Jurkat, Clone E6-1 (cell line): ENCODE results near the gene CFHR3. TPM values are rescaled to one million over a fixed set of nuclear protein-coding genes. Genes with fewer than 3 reads are reported as not detected.
"Not testable (repeated sequence)": the region's sequence is repeated elsewhere in the genome, so short reads cannot be mapped to it uniquely, and the experiment has no call there.

ENCODE experiments used
- DNase-seq: peaks from one replicate; pipeline ENCODE4 v3.0.0-alpha.2; 2011; ENCODE audit warnings: low read depth, low spot score
- H3K4me3 ChIP-seq: 2 replicates; pipeline ENCODE4 v1.5.1; 2011; ENCODE audit warnings: mild to moderate bottlenecking, low read length, control low read depth, moderate library complexity
- polyA plus RNA-seq: library from polyadenylated mRNA; unstranded; fragments of >200 nt; gene quantifications from one replicate; pipeline ENCODE4 v1.2.1, GENCODE V29; 2012; ENCODE audit warnings: missing spikeins; ENCODE audit not compliant: insufficient read length, insufficient read depth

CFHR3 gene
- polyA plus RNA-seq = not detected

DNA sequence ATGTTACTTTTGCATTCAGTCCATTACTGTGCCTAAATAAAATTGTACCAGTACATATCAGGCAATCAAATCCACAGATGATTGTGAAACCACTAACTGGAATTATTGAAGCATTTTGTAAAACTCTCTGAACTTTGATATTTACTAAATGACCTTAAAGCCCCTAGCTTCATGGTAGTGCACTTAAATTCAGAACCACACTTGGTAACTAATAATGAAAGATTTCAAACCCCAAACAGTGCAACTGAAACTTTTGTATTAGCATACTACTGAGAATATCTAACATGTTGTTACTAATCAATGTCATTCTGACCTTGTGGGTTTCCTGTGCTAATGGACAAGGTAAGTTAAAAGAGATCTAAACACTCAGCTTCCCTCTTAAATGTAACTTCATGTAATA is at the start of gene CFHR3:
Gene CFHR3 (plus strand): TSS at position 238 of the 400 bp plus-strand sequence. CDS start 47 bp downstream, at position 285.
- no peak within 1 kb of the TSS for H3K4me3 ChIP-seq
- DNase-seq = no peak

GRCh38 chr1:196732526-196732925 is 42.1 kb upstream of the CFHR3 start:
- H3K4me3 ChIP-seq = no peak overlapping the region
- DNase-seq = no peak

DNA sequence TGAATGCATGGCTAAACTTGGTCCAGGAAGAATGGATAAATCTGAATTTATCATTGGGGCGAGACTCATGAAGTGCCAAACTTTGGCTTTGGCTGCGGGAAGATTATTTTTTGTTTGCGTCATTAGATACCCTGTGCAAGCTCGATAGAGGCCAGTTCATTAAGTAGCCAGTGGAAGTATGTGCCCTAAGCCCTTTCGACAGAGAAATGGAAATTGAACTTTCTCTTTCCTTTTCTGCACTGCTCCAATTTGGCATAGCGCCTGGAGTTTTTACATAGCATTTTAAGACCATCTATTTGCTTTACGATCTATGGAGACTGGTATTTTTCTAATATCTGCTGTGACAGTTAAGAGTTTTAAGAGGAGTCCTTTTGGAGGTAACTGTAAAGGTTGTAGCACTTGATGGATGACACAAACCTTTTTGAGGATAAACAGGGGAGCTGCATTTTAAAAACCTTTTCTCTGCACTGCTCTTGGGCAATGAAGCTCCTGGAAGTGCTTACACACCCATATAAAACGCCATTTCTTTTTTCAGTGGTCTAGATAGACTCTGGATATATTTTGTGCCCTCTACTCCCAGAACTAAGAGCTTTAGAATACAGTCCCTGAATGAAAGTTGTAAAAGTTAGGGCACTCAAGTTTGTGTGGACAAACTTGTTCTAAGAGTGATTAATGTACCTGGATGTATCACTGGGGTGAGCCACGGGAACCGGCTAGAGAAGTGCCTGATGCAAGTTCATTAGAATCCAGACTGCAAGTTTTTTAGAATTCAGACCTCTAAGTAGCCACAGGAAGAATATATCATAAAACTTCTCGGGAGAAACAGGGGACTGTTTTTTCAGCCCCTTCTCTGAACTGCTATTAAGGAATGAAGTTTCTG is 41.3 kb upstream of the CFHR3 start:
- DNase-seq = no peak
- no peak overlapping the region for H3K4me3 ChIP-seq

DNA sequence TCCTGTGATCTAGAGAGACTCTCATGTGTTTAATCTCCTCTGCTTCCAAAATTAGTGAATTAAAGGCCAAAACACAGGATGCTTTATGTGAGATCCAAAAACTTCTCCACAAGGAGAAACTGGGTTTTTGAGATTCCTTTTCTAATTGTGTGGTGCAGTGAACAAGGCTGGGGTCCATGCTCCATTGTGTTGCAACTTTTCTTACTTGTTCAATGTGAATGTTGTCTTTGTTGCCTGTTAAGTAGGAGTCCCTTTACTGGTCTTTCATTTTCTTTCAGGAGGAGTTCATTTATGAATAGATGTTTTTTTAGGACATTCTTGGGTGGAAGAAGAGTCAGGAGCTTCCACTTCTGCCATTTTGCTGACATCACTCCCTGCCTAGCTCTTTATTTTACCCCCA is 40.6 kb upstream of the CFHR3 start:
- DNase-seq = no peak
- H3K4me3 ChIP-seq = no peak overlapping the region

DNA sequence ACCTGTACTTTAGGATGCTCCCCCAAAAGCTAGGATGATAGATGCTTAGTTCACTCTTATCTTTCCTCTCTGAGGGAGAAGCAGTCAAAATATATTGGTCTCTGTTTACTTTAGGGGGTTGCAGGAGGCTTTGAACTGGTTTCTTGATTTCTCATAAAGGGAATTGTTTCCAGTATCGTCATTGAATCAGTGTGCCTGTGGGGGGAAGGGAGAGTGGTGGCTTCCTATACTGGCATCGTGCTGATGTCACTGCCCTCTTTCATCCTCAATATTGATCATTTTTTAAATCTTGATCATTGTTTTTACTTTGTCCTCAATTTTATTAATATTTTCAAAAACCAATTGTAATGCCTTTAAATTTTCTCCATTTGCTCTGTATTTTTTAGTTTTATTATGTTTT is 40.2 kb upstream of the CFHR3 start:
- no peak overlapping the region for H3K4me3 ChIP-seq
- no peak for DNase-seq

DNA sequence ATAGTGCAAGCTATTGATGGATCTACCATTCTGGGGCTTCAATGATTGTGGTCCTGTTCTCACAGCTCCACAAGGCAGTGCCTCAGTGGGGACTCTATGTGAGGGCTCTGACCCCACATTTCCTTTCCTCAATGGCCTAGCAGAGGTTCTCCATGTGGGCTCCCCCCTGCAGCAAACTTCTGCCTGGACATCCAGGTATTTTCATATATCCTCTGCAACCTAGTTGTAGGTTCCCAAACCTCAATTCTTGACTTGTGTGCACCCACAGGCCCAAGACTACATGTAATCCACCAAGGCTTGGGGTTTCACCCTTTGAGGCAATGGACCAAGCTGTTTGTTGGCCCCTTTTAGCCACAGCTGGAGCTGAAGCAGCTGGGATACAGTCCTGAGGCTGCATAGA is 35.9 kb upstream of the CFHR3 start:
- no peak overlapping the region for H3K4me3 ChIP-seq

DNA sequence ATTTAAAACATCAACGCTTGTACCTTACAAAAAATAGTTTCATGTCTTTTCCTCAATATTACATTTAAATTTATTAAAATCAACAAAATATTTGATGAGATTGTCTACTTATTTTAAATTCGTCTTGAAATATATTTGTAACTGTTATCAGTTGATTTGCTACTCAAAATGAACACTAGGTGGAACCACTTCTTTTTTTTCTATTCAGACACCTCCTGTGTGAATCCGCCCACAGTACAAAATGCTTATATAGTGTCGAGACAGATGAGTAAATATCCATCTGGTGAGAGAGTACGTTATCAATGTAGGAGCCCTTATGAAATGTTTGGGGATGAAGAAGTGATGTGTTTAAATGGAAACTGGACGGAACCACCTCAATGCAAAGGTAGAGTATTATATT is 31.4 kb upstream of the CFHR3 start:
- DNase-seq = peak; percentile 11

More for the DNA sequence above, 35.9 kb upstream of the CFHR3 start:
- DNase-seq = no peak

GRCh38 chr1:196765019-196765740 is 9.5 kb upstream of the CFHR3 start:
- DNase-seq, H3K4me3 ChIP-seq: not testable (repeated sequence)

More for the DNA sequence above, 31.4 kb upstream of the CFHR3 start:
- H3K4me3 ChIP-seq = not testable (repeated sequence)

DNA sequence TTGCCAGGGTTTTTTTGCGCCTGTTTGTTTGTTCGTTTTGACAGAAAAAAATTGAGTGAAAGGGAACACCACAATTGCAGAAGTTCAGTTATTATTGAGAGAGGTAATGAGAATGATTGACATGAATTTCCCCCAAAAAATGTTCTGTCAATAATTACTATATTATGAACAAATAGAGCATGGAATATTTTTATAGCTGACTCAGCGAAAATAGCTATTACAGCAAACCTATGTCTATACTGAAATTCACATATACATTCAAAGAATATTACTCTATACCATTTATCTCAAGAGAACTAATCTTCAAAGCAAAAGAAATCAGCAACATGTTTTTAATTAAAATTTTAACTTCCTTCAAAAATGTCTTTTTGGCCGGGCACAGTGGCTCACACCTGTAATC is 4.8 kb upstream of the CFHR3 start:
- DNase-seq, H3K4me3 ChIP-seq: not testable (repeated sequence)

GRCh38 chr1:196773713-196774112 is 927 bp upstream of the CFHR3 start:
- H3K4me3 ChIP-seq = no peak overlapping the region
- DNase-seq = no peak

DNA sequence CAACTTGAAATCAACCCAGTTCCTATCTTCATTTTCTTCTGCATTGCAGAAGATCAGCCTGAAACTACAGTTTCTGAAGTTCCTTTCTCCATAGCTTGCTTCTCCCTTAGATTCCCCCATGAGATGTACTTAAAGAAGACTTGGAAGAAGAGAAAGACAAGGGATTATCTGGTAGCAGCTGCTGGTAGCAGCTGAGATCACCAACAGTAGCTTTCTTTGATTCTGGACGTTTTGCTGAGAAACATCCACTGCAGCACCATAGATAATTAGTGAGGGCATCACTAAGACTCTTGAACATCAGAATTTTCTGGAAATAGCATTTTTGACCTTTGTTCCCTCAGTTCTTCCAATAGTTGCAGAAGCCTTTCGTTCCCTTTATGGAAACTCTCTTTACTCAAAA is 465 bp upstream of the CFHR3 start:
- no peak for DNase-seq
- H3K4me3 ChIP-seq = no peak overlapping the region

DNA sequence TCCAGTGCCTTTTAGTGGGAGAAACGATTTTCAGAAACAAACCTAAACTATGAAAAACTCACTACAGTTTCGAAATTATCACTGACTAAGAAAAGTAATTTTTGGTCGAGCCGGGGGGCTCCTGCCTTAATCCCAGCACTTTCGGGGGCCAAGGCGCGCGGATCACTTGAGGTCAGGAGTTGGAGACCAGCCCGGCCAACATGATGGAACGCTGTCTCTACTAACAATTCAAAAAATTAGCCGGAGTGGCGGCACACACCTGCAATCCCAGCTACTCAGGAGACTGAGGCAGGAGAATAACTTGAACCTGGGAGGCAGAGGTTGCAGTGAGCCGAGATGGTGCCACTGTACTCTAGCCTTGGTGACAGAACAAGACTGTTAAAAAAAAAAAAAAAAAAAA is 3.0 kb downstream of the CFHR3 start:
- H3K4me3 ChIP-seq = no peak overlapping the region
- no peak for DNase-seq

GRCh38 chr1:196779093-196779492 is 4.5 kb downstream of the CFHR3 start:
- no peak for DNase-seq
- no peak overlapping the region for H3K4me3 ChIP-seq

- H3K4me3 ChIP-seq, DNase-seq: not testable (repeated sequence)
Measured at GRCh38 chr1:196791252-196791651, 16.6 kb downstream of the CFHR3 start.

DNA sequence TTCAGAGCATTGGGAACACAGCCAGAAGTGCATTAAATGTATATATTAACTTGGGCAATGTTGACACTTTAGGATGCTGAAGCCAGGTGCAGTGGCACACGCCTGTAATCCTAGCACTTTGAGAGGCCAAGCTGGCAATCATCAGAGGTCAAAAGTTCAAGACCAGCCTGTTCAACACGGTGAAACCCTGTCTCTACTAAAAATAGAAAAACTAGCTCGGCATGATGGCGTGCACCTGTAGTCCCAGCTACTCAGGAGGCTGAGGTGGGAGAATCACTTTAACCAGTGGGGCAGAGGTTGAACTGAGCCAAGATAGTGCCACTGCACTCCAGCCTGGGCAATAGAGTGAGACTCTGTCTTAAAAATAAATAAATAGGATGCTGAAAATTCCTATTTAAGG is 19.5 kb downstream of the CFHR3 start:
- H3K4me3 ChIP-seq, DNase-seq: not testable (repeated sequence)

GRCh38 chr1:196797891-196798290 is 23.3 kb downstream of the CFHR3 start:
- no peak overlapping the region for H3K4me3 ChIP-seq
- DNase-seq = no peak

- H3K4me3 ChIP-seq, DNase-seq: not testable (repeated sequence)
Measured at GRCh38 chr1:196801920-196802319, 27.3 kb downstream of the CFHR3 start.

GRCh38 chr1:196808529-196809235 is 34.0 kb downstream of the CFHR3 start:
- H3K4me3 ChIP-seq = no peak overlapping the region
- DNase-seq = no peak

DNA sequence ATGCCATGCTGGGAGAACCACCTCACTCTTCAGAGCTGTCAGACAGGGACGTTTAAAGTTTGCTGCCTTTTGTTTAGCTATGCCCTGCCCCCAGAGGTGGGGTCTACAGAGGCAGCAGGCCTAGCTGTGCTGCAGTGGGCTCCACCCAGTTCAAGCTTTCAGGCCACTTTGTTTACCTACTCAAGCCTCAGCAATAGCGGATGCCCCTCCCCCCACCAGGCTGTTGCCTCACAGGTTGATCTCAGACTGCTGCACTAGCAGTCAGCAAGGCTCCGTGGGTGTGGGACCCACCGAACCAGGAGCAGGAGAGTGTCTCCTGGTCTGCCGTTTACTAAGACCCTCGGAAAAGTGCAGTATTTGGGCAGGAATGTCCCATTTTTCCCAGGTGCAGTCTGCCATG is 42.8 kb downstream of the CFHR3 start:
- H3K4me3 ChIP-seq, DNase-seq: not testable (repeated sequence)

GRCh38 chr1:196819531-196819930 is 44.9 kb downstream of the CFHR3 start, which contains the start of gene CFHR1:
CFHR1 (plus strand) TSS chr1:196819731; CDS start chr1:196819845, 114 bp downstream.
- not testable (repeated sequence) for DNase-seq, H3K4me3 ChIP-seq
